Measurements from ENCODE around the gene SAMSN1.
A peak's percentile ranks its signal among the peaks of the same experiment; 100 is the strongest.

The SAMSN1 gene

GRCh38 chr21:14484188-14485009 is 61.7 kb downstream of the SAMSN1 start:
- TF ChIP-seq MYC (IDR thresholded peaks at IDR 0.05; ENCODE audit: low read depth, low read length) (no peak), POLR2A (IDR thresholded peaks at IDR 0.05; ENCODE audit: extremely low read depth, insufficient read length) (no peak), CTCF (IDR thresholded peaks at IDR 0.05; ENCODE audit: low read depth, low read length) (no peak), MAX (IDR thresholded peaks at IDR 0.05; ENCODE audit: low read depth, low read length) (no peak)

DNA sequence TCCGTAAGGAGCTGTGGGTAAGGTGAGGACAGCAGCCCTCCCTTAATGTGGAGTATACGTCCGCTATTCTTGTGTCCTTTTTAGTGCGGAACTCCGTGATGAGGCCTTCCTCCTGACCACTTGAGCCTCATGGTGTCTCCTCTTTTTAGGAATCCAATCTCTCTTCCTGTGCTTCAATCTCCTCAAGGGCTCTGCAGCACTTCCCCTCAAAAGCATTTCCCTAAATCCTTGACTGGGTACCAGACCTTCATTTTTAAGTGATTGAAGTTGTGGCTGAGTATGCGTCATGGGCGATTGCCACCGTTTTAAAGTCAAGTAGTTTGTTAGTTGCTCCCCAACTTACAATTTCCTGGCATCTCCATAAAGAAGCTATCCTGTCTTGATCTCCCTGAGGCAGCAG is 62.8 kb downstream of the SAMSN1 start:
- TF ChIP-seq CTCF (IDR thresholded peaks at IDR 0.05; ENCODE audit: low read depth, low read length) (no peak), MAX (IDR thresholded peaks at IDR 0.05; ENCODE audit: low read depth, low read length) (no peak), POLR2A (IDR thresholded peaks at IDR 0.05; ENCODE audit: extremely low read depth, insufficient read length) (no peak), MYC (IDR thresholded peaks at IDR 0.05; ENCODE audit: low read depth, low read length) (no peak)
- DNase-seq (ENCODE audit: low read depth) = no peak
- H3K4me3 ChIP-seq (ENCODE audit: low read depth, low read length) = no peak overlapping the region

More at GRCh38 chr21:14484188-14485009, 61.7 kb downstream of the SAMSN1 start:
- DNase-seq (ENCODE audit: low read depth) = no peak
- H3K4me3 ChIP-seq (ENCODE audit: low read depth, low read length) = no peak overlapping the region

- peak; percentile 78 for DNase-seq (ENCODE audit: low read depth)
- TF ChIP-seq MYC (IDR thresholded peaks at IDR 0.05; ENCODE audit: low read depth, low read length) (no peak), CTCF (IDR thresholded peaks at IDR 0.05; ENCODE audit: low read depth, low read length) (no peak), POLR2A (IDR thresholded peaks at IDR 0.05; ENCODE audit: extremely low read depth, insufficient read length) (no peak), MAX (IDR thresholded peaks at IDR 0.05; ENCODE audit: low read depth, low read length) (no peak)
- H3K4me3 ChIP-seq (ENCODE audit: low read depth, low read length) = no peak overlapping the region
These were observed 64.0 kb downstream of the SAMSN1 start for GRCh38 chr21:14482165-14482564.

DNA sequence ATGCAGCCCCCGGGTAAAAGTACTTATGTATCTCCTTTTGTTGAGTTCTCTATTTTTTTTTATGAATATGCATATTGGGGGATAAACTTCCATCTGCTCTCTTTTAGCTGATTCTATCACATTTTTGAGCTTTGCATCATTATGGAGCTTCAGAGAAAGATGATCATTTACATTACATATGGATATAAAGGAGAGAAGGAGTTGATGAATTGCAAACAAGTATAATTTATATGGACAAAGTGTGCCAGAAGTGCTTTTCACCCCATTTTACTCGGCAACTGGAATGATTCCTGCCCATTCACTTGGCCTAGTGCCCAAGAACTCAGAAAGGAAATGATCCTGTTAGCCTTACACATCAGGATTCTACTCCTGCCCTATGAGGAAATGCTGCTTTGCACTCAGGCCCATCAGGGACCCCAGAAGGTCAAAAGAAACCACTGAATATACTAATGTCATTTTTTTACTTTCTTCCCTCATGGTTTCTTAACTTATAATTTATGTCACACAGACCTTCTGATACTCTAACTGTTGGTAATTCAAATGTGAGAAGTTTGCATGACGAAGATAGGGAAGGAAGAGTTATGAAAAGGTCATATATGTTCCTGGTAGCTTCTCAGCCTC is 65.6 kb downstream of the SAMSN1 start:
- no peak for TF ChIP-seq MYC (IDR thresholded peaks at IDR 0.05; ENCODE audit: low read depth, low read length)
- no peak for TF ChIP-seq POLR2A (IDR thresholded peaks at IDR 0.05; ENCODE audit: extremely low read depth, insufficient read length)
- no peak for TF ChIP-seq CTCF (IDR thresholded peaks at IDR 0.05; ENCODE audit: low read depth, low read length)
- TF ChIP-seq MAX (IDR thresholded peaks at IDR 0.05; ENCODE audit: low read depth, low read length) = no peak
- no peak for DNase-seq (ENCODE audit: low read depth)
- no peak overlapping the region for H3K4me3 ChIP-seq (ENCODE audit: low read depth, low read length)

DNA sequence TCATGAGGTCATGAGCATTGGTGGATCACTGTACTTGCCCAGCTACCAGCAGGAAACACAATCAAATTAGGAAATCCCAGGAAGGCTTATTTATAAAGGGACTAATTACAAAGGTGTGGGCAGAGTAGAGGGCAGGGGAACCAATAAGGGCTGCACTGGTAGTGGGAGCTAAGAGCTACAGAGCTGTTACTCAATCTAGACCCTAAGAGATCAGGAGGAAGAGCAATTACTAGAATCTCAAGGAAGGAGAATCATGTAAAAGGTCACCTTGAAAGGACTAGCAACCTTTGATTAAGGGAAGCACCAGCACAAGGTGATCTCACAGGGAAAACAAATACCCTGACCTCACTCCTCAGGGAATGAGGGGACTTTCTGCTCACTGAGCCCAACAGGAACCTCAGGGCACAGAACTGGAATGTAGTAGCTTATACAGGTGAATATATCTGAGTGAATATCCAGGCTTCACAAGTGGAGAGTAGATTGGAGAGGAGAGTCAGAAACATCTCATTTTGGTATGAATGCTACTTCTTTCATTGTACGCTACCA is 66.8 kb downstream of the SAMSN1 start:
- no peak overlapping the region for H3K4me3 ChIP-seq (ENCODE audit: low read depth, low read length)
- no peak for TF ChIP-seq MAX (IDR thresholded peaks at IDR 0.05; ENCODE audit: low read depth, low read length)
- TF ChIP-seq POLR2A (IDR thresholded peaks at IDR 0.05; ENCODE audit: extremely low read depth, insufficient read length) = no peak
- no peak for TF ChIP-seq CTCF (IDR thresholded peaks at IDR 0.05; ENCODE audit: low read depth, low read length)
- no peak for TF ChIP-seq MYC (IDR thresholded peaks at IDR 0.05; ENCODE audit: low read depth, low read length)
- no peak for DNase-seq (ENCODE audit: low read depth)

Measured in NB4 (cell line).